Pulmonary artery endothelial cell (primary cell): Measurements from ENCODE around the gene RPL41. TPM values are rescaled to one million over a fixed set of nuclear protein-coding genes. Genes with fewer than 3 reads are reported as not detected.
"Not testable (repeated sequence)": the region's sequence is repeated elsewhere in the genome, so short reads cannot be mapped to it uniquely, and the experiment has no call there.

Experiments
- DNase-seq: peaks from one replicate; pipeline ENCODE4 v3.0.0-alpha.2; 2011; ENCODE audit warnings: low read depth, low spot score
- total RNA-seq: library from RNA; depleted of rRNA; stranded (reverse); fragments of >200 nt; gene quantifications from 2 replicates; pipeline ENCODE4 v1.2.3, GENCODE V29; 2014

RPL41 gene
- total RNA-seq: 2,515 and 3,966 TPM in 2 replicates

DNA sequence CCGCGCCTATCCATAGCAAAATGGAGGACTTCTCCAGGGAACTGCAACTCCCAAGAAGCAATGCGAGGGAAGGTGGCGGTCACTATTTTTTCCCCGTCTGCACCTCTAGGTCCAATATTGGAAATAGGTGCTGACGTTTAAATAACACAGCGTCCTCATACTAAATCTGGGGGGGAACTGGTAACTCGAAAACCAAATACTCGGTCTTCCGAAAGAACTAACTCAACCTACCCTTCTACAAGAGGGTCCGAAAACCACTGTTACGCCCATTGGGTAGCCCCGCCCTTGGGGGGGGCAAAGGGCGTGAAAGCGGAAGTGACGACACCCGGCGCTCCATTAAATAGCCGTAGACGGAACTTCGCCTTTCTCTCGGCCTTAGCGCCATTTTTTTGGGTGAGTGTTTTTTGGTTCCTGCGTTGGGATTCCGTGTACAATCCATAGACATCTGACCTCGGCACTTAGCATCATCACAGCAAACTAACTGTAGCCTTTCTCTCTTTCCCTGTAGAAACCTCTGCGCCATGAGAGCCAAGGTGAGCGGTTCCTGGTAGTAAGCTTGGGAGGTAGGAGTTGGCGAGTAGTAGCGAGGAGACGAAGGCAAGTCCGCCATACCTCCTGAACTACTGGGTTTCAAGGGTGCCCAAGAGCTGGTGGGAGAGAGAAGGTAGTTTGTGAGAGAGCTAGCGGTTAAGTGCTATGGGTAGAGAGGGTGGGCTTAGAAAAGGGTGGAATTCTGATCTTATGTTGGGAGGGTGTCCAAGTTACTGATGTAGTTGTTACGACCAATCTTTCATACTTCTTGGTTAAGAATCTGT, at the start of gene RPL41:
TSS of gene RPL41 (plus strand) at position 367 of the 815 bp plus-strand sequence.
- peak; percentile 79 for DNase-seq

GRCh38 chr12:56071648-56072047, 44.8 kb upstream of the RPL41 start:
- DNase-seq: no peak

DNA sequence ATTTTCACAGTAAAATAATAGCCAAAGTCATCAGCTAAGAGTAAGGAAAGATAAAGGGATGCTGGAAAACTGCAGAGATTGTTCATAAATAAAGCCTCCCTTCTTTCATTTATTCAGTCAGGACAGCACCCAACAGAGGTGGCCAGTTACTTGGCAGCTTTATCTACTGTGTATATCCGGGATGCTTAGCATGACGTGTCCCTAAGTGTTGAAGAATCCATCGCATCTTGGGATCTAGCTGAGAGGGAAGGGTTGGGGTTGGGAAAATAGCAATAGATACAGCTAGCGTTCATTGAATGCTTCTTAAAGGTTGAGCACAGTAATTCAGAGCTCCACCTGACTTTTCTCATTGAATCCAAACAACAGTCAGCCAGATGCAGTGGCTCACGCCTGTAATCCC, 42.0 kb upstream of the RPL41 start:
- DNase-seq: no peak

DNA sequence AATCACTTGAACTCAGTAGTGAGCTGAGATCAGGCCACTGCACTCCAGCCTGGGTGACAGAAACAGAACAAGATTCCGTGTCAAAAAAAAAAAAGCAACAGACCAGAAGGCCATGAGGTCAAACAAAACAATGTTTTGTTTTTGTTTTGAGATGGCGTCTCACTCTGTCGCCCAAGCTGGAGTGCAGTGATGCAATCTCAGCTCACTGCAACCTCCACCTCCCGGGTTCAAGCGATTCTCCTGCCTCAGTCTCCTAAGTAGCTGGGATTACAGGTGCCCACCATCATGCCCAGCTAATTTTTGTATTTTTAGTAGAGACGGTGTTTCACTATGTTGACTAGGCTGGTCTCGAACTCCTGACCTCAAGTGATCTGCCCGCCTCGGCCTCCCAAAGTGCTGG, 38.5 kb upstream of the RPL41 start:
- DNase-seq: not testable (repeated sequence)

DNA sequence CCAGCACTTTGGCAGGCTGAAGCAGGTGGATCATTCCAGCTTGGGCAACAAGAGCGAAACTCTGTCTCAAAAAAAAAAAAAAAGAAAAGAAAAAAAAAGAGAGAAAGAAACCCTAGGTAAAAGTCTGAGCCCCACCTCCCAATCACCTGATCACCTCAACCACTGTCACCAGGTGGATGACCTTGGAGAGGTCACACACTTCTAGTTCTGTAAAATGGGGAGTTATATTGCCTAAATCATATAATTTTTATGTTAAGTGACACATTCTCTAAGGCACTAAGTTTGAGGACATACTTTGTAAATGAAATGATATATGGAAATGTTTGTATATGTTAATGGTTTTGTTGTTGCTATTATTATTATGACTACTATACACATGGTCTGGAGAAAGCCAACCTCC, 38.0 kb upstream of the RPL41 start:
- no peak for DNase-seq

DNA sequence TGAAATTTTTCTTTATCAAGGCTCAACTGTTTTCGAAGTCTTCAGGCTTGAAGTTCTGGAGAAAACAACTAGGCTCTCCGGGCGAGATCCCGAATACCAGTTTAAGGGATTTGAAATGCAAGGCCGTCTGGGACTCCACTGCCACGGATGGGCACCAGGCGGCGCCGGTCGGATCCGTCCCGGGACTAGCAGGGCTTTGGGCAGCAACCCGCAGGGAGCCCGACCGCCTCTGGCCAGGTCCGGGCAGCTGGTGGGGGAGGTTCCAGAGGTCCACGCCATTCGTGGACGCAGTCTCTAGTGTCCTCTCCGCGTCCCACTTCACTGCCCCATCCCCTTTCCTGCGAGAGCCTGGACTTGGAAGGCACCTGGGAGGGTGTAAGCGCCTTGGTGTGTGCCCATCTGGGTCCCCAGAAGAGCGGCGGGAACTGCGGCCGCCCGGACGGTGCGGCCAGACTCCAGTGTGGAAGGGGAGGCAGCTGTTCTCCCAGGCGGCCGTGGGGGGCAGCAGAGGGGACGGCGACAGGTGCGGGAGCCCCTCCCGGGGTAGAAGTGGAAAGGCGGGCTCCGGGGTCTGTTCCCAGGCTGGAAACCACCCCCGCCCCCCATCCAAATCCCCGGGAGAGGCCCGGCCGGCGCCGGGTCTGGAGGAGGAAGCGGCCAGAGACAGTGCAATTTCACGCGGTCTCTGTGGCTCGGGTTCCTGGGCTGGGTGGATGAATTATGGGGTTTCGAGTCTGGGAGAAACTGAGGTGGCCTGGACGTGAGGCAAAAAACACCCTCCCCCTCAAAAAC, 37.3 kb upstream of the RPL41 start:
- peak; percentile 66 for DNase-seq

GRCh38 chr12:56079723-56080555, 36.5 kb upstream of the RPL41 start, which contains the start of gene ERBB3:
Gene ERBB3 (plus strand): TSS chr12:56080165. CDS start chr12:56080301, 136 bp downstream.
- DNase-seq: peak; percentile 29

GRCh38 chr12:56080556-56081138, 35.8 kb upstream of the RPL41 start:
- no peak for DNase-seq

DNA sequence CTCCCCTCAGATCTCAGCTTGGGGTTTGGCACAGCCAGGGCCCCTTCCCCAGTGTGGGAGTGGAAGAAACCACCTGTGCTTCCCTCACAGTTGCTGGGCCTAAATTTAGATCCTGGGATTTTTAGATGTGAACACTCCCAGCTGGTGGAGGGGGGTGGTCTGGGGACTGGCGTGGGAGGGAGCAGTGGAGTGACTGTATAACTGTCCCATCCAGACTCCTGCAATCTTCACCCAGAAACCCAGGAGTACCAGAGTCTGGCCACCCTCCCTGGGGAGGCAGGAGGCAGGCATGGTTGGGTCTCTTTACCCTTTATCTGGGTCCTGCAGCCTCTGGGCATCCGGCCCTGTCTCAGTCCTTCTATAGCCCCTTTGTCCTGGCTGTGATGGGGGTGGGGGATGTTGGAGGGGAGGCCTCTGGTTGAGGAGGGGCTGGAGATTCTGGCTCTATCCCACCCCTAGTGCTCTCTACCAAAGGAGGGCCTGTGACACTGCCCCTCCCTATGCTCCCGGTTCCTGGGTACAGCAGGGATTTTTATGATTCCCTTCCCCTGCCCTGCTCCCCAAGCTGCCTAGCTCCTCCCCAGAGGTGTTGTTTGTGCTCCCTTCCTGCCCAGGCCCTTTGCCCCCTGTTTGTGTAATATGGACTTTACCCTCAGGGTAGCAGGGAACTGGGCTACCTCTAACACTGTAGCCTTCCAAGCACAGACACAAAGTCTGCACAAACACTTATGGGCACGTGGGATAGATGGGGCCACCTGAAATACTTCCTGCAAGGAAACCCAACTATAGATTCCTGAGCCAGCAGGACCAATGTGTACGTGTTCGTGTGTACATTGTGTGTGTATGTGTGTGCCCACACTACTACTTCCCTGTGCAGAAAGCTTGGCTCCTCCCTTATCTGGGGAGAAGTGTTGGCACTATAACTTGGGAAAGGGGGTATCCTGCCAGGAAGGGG, 34.8 kb upstream of the RPL41 start:
- no peak for DNase-seq

DNA sequence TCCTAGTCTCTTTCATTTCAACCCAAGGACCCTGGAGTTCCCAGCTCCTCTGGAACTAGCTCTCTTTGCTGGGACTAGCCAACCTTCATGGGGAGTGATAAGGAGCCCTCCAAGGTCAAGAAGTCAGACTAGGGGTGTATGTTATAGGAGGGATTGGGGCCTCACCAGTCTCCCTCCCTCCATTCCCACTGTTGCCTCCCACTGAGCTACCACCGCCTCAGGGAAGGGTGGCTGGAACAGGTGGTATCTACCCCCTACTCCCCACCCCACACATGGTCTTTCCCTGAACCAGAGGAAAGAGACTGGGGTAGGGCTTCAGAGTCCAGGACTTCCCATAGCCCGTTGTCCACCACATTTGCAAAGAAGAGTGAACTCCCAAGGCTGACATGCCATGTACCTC, 34.1 kb upstream of the RPL41 start:
- no peak for DNase-seq

- DNase-seq: no peak
Measured at GRCh38 chr12:56082967-56083366, 33.5 kb upstream of the RPL41 start.

GRCh38 chr12:56084958-56085543, 31.4 kb upstream of the RPL41 start:
- no peak for DNase-seq

- no peak for DNase-seq
Measured at GRCh38 chr12:56086096-56086495, 30.3 kb upstream of the RPL41 start.

- no peak for DNase-seq
Measured at GRCh38 chr12:56086608-56087007, 29.8 kb upstream of the RPL41 start.

- DNase-seq: no peak
Measured at GRCh38 chr12:56087220-56087619, 29.2 kb upstream of the RPL41 start.

DNA sequence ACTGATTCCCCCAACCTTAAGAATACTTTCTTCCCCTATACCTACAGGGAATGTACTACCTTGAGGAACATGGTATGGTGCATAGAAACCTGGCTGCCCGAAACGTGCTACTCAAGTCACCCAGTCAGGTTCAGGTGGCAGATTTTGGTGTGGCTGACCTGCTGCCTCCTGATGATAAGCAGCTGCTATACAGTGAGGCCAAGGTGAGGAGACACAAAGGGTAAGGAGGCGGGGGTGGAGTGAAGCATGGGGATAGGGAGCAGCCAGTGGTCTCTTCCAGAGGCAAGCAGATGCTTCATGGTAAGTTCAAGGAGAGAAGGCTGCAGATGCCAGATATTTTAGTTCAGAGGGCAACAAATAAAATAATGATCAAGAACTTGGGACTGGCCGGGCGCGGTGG, 18.7 kb upstream of the RPL41 start:
- no peak for DNase-seq

DNA sequence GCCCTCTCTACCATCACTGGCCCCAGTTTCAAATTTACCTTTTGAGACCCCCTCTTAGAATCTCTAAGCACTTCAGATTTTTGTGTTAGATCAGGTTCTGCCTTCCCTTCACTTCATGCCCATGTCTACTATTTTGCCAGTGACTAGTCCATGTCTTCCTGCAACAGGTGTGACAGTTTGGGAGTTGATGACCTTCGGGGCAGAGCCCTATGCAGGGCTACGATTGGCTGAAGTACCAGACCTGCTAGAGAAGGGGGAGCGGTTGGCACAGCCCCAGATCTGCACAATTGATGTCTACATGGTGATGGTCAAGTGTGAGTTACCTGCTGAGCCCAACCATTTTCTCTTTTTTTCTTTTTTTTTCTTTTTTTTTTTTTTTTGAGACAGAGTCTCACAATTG, 17.8 kb upstream of the RPL41 start:
- DNase-seq: no peak

DNA sequence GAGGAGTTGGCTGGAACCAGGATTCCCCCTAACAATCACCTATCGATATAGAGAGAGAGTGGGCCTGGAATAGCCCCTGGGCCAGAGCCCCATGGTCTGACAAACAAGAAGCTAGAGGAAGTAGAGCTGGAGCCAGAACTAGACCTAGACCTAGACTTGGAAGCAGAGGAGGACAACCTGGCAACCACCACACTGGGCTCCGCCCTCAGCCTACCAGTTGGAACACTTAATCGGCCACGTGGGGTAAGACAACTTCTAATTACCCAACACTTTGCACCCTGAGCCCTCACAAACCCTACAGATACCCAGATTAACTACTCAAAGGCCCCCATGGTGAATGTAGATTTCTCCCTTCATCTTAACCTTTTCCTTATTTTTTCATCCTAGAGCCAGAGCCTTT, 16.6 kb upstream of the RPL41 start:
- DNase-seq: no peak

GRCh38 chr12:56101045-56101444, 15.4 kb upstream of the RPL41 start:
- DNase-seq: no peak

- DNase-seq: no peak
Measured at GRCh38 chr12:56102683-56103065, 13.8 kb upstream of the RPL41 start.
